ENCODE measurements around the gene AURKAIP1. TPM values are rescaled to one million over a fixed set of nuclear protein-coding genes. Genes with fewer than 3 reads are reported as not detected.

AURKAIP1 gene
- total RNA-seq, 1 donor from 2014 or later: 83.3 TPM

- peak in 1 of 2 donors; percentile 55 for DNase-seq (ENCODE audit: low read depth in 2 of 2)
Observed at GRCh38 chr1:1348420-1349255, 26.4 kb downstream of the AURKAIP1 start.

DNA sequence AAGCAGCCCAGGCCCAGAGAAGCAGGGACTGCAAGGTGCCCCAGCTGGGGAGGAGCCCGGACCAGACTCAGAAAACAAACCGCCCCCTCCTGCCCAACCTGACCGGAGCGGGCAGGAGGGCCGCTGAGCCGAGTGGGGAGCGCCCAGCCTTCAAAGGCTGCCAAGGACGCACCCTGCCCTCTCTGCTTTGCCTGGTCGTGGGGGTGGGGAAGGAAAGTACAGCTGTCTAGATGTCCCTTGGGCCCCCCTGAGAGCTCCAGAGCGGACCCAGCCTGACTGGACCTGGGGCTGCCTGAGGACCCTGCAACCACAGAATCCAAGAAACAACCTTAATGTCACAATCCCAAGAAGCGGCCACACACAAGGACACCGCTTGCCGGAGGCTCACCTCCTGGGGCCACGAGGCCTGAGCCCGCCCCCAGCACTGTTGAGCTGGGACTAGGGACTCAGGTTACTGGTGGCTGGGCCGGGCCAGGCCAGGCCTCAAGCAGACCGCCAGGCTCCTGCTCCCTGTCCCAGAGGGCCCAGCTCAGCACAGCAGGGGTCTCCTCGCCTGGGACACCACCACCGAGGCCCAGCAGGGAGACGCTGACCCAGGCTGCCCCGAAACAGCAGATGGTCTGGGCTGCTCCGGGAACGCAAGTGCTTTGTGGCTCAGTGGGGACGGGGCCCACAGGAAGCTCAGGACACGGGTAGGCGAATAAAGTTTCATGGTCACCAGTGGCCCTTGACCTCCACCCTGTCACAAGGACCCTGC is 27.2 kb downstream of the AURKAIP1 start:
- peak in 1 of 2 donors; percentile 25 for DNase-seq (ENCODE audit: low read depth in 2 of 2)

DNA sequence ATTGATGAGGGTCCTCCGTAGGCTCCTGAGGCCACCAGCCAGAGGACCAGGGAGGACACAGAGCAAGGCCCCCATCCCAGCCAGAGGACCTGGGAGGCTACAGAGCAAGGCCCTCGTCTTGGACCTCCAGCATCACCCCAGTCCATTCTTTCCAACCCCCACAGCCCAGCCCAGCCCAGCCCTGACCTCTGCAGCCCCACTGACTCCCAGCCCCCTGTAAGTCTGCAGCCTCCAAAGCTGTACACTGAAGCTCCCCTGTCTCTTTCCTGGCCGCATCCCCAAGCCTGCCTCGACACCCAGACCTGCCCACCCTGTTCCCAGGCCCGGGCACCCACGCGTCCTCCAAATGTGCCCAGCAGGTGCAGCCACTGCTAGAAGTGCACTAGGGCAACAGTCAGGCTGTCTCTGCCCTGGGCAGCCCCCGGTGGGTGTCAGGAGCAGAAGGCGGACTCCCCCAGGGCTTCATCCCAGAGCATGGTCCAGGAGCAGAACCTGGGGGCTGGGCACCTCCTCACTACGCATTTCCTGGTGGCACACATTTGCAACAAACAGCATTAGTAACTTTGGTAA is 27.9 kb downstream of the AURKAIP1 start:
- DNase-seq (ENCODE audit: low read depth in 2 of 2): no peak

DNA sequence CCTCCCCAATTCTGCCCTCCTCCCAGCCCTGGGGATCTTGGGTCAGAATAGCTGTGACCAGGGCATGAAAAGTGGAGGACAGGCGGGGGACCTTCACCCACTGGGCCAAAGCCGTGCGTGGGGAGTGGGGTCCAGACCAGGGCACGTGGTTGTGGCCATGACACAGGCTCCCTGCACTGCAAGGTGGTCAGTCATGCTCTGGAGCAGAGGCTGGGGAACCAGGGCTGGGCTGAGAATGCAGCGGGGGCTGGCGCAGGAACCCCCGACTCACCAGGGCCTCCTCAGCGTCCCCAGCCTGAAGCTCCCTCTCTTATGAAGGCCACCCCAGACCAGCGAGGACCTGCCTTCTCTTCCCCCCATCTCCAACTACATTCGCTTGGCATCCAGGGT is 28.5 kb downstream of the AURKAIP1 start:
- DNase-seq (ENCODE audit: low read depth in 2 of 2): no peak

- DNase-seq (ENCODE audit: low read depth in 2 of 2): no peak
Observed at GRCh38 chr1:1345860-1346500, 29.0 kb downstream of the AURKAIP1 start.

- DNase-seq (ENCODE audit: low read depth in 2 of 2): no peak
Observed at GRCh38 chr1:1345384-1345783, 29.6 kb downstream of the AURKAIP1 start.

GRCh38 chr1:1344655-1345361 is 30.2 kb downstream of the AURKAIP1 start:
- DNase-seq (ENCODE audit: low read depth in 2 of 2): peak in 1 of 2 donors; percentile 29

- DNase-seq (ENCODE audit: low read depth in 2 of 2): no peak
Observed at GRCh38 chr1:1343811-1344421, 31.1 kb downstream of the AURKAIP1 start.

GRCh38 chr1:1342584-1343115 is 32.4 kb downstream of the AURKAIP1 start:
- no peak for DNase-seq (ENCODE audit: low read depth in 2 of 2)

GRCh38 chr1:1342061-1342562 is 32.9 kb downstream of the AURKAIP1 start:
- no peak for DNase-seq (ENCODE audit: low read depth in 2 of 2)

GRCh38 chr1:1341549-1342021 is 33.4 kb downstream of the AURKAIP1 start:
- DNase-seq (ENCODE audit: low read depth in 2 of 2): no peak

DNA sequence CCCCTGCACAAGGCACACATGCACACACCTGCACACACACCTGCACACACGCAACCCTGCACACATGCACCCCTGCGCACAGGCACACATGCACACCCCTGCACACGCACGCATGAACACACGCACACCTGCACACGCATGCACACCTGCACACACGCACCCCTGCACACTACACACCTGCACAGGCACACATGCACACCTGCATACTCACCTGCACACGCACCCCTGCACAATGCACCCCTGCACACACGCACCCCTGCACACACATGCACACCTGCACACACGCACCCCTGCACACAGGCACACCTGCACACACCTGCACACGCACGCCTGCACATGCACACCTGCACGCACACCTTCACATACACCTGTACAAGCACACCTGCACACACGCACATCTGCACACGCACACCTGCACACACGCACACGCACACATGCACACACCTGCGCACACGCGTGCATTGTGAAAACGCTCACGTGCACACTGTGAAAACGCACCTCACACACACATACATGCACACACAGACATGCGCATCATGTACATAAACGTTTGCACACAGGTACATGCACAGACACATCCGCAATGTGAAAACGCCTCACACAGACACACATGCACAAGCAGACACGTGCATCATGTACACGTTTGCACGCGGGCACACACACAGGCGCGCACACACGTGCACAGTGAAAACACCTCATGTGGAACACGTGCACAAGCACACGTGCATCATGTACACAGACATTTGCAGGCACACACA is 34.0 kb downstream of the AURKAIP1 start:
- no peak for DNase-seq (ENCODE audit: low read depth in 2 of 2)

- DNase-seq (ENCODE audit: low read depth in 2 of 2): no peak
Observed at GRCh38 chr1:1340185-1340584, 34.8 kb downstream of the AURKAIP1 start.

DNA sequence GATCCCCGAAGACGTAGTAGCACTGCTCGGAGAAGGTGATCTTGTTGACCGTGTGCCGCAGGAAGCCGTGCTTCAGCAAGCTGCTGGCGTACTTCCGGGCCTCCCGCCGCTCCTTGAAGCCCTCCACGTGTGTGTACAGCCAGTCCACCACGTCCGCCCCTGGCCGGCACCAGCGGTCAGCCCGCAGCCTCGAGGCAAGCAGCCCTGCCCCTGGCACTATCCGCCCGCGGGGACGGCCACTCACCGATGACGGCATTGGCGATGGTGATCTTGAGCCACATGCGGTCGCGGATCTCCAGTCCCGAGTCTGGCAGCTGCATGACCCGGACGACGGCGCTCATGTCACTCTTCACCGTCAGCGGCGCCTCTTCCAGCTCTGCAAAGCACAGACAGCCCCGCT is 36.7 kb downstream of the AURKAIP1 start:
- no peak for DNase-seq (ENCODE audit: low read depth in 2 of 2)

DNA sequence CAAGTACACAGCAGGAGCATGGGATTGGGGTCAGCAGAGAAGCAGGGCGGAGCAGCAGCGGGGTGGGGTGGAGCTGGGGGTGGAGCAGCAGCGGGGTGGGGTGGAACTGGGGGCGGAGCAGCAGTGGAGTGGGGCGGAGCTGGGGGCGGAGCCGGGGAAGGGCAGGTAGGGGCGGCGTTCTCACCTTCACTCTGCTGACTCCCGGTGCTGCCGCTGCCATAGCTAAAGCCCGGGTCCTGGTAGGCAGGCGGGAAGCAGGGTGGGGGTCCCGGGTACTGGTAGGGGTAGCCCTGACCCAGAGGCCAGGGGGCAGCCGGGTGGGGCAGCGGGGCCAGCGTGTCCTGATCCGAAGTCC is 37.2 kb downstream of the AURKAIP1 start:
- no peak for DNase-seq (ENCODE audit: low read depth in 2 of 2)

DNA sequence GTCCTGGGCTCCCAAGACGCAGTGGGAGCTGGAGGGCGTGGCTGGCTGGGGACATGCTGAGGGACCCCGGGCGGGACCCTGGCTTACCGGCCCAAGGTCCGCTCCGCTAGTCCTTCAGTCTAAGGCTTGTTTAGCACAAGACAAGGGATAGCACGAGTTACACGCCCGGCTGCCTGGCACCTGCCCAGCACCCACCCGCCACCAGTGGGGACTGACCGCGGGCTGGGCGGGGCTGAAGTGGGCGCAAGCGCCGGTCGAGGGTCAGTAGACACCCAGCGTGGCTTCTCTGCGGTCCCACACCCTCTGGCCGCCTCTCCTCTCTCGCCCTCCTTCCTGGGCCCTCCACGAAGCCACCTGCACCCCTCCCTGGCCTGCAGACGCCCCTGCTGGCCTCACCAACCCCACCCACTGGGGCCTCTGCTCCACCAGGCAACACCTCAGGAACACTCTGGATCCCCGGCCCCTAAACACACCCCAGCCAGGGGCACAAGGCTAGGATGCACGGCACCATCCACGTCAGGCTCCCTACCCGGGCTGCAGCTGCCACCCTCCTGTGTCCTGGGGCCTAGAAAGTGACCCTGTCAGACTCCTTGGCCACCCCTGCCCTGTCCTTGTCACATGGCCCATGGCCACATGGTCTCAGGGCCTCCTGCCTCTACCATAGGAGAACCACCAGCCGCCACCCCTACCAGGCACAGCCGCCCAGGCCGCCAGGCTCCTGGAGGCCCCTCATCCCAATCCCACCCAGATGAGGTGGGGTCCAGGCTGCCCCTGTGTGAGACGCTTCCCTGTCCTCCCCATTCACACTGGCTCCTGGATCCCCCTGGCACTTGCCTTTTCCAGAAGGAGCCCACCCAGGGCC is 37.8 kb downstream of the AURKAIP1 start:
- no peak for DNase-seq (ENCODE audit: low read depth in 2 of 2)

- no peak for DNase-seq (ENCODE audit: low read depth in 2 of 2)
Observed at GRCh38 chr1:1336446-1336845, 38.6 kb downstream of the AURKAIP1 start.

GRCh38 chr1:1335792-1336248 is 39.2 kb downstream of the AURKAIP1 start:
- DNase-seq (ENCODE audit: low read depth in 2 of 2): no peak

DNA sequence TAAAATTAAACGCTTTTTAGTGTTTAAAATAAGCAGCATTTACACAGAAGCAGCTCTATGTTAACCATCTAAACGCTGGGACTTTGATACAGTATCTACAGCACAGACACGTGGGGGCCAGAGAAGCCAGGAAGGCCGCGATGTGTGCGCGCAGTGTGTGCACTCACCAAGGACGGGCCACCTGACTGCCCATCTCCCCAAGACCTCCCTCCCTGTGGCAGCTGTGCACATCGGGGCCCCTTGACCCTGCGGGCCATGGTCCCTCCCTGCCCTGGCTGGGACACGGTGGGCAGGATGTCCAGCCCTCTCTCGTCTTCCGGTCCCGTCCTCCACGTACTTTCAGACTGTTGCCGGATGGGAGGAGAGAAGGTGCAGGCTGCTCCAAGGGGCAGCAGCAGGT is 39.7 kb downstream of the AURKAIP1 start:
- no peak for DNase-seq (ENCODE audit: low read depth in 2 of 2)
